GM12865 (cell line): ENCODE results near the gene CCDC47.

Source experiments
- DNase-seq: peaks from one replicate; pipeline ENCODE4 v3.0.0; 2010; ENCODE audit warnings: low read depth
- H3K4me3 ChIP-seq: 2 replicates; pipeline ENCODE4 v1.5.1; 2011; ENCODE audit warnings: mild to moderate bottlenecking, low read depth, low read length, control low read depth
- CTCF ChIP-seq: IDR thresholded peaks from 2 replicates; pipeline ENCODE4 v1.5.1; 2011; ENCODE audit warnings: low read length, control low read depth, low read depth, inconsistent platforms; ENCODE audit not compliant: insufficient read depth; ENCODE audit errors: missing control alignments

CCDC47 gene

GRCh38 chr17:63699638-63700527, 73.5 kb downstream of the CCDC47 start, which contains the start of gene LIMD2:
LIMD2 (minus strand) TSS chr17:63700125; CDS start chr17:63699298, 827 bp downstream.
- TF ChIP-seq CTCF = no peak
- peak; percentile 88 for DNase-seq
- peak within 1 kb of the TSS; percentile 92 for H3K4me3 ChIP-seq

GRCh38 chr17:63698886-63699637, 74.3 kb downstream of the CCDC47 start:
- no peak for TF ChIP-seq CTCF
- H3K4me3 ChIP-seq = peak overlapping the region; percentile 87
- peak; percentile 95 for DNase-seq

- no peak for TF ChIP-seq CTCF
- no peak for DNase-seq
- H3K4me3 ChIP-seq = peak overlapping the region; percentile 87
Observed at GRCh38 chr17:63698381-63698885, 75.0 kb downstream of the CCDC47 start.

- peak overlapping the region; percentile 87 for H3K4me3 ChIP-seq
- DNase-seq = peak; percentile 92
- peak; percentile 75 for TF ChIP-seq CTCF
Observed at GRCh38 chr17:63697341-63698286, 75.8 kb downstream of the CCDC47 start.

GRCh38 chr17:63696381-63696961, 76.9 kb downstream of the CCDC47 start:
- DNase-seq = peak; percentile 86
- peak overlapping the region; percentile 87 for H3K4me3 ChIP-seq
- peak; percentile 52 for TF ChIP-seq CTCF

GRCh38 chr17:63695889-63696288, 77.5 kb downstream of the CCDC47 start:
- no peak overlapping the region for H3K4me3 ChIP-seq

More at GRCh38 chr17:63695889-63696288, 77.5 kb downstream of the CCDC47 start:
- no peak for DNase-seq
- no peak for TF ChIP-seq CTCF
